Cardiac fibroblast (primary cell): ENCODE measurements around the gene INO80C.

Source experiments
- DNase-seq, 2 donors: peaks; one replicate each; pipeline versions ENCODE4 v3.0.0 to v3.0.0-alpha.2; 2010; ENCODE audit warnings: low read depth in 2 of 2
- H3K4me3 ChIP-seq, 2 donors: replicated peaks in 1 of 2; 1 replicate in 1 of 2; 2 replicates in 1 of 2; pipeline ENCODE4 v1.5.1; 2011; ENCODE audit warnings: low read depth in 2 of 2, low read length in 2 of 2, mild to moderate bottlenecking in 2 of 2, moderate library complexity in 1 of 2
- CTCF ChIP-seq: IDR thresholded peaks from one replicate; pipeline ENCODE4 v1.5.1; 2011; ENCODE audit warnings: low read depth, mild to moderate bottlenecking, low read length, inconsistent platforms

Gene INO80C

GRCh38 chr18:35513181-35513936 lies 15.6 kb upstream of the INO80C start:
- TF ChIP-seq CTCF, result no peak
- no peak overlapping the region for H3K4me3 ChIP-seq
- DNase-seq, result peak; percentile 87 to 88

GRCh38 chr18:35512761-35513160 lies 15.0 kb upstream of the INO80C start:
- no peak for TF ChIP-seq CTCF
- H3K4me3 ChIP-seq, result no peak overlapping the region
- no peak for DNase-seq

- H3K4me3 ChIP-seq, result no peak overlapping the region
- DNase-seq, result no peak
- no peak for TF ChIP-seq CTCF
Observed at GRCh38 chr18:35511833-35512232, 14.1 kb upstream of the INO80C start.

- no peak for TF ChIP-seq CTCF
- no peak for DNase-seq
- H3K4me3 ChIP-seq, result no peak overlapping the region
Observed at GRCh38 chr18:35511428-35511827, 13.7 kb upstream of the INO80C start.

GRCh38 chr18:35510076-35510651 lies 12.4 kb upstream of the INO80C start:
- no peak for TF ChIP-seq CTCF
- DNase-seq, result no peak

GRCh38 chr18:35508746-35509338 lies 11.1 kb upstream of the INO80C start:
- no peak for TF ChIP-seq CTCF
- no peak overlapping the region for H3K4me3 ChIP-seq
- no peak for DNase-seq

More at GRCh38 chr18:35510076-35510651, 12.4 kb upstream of the INO80C start:
- no peak overlapping the region for H3K4me3 ChIP-seq
